GM23338 (cell line): ENCODE results near the gene SDHAF1. TPM values are rescaled to one million over a fixed set of nuclear protein-coding genes. Genes with fewer than 3 reads are reported as not detected.

ENCODE experiments used
- ATAC-seq: fragments of 200-7000 bp; cut with Tn5 transposase; 3 replicates; pipeline ENCODE4 v1.9.1; 2020
- DNase-seq: peaks from one replicate; pipeline ENCODE4 v3.0.0-alpha.2; 2015; ENCODE audit warnings: low spot score
- H2AFZ ChIP-seq: fragments of 200-600 bp; sonication (generic); 2 replicates; pipeline ENCODE4 v1.8.0; 2016; ENCODE audit warnings: antibody characterized with exemption, mild to moderate bottlenecking, moderate library complexity
- H3F3A ChIP-seq: fragments of 200-600 bp; sonication (generic); replicated peaks from 2 replicates; pipeline ENCODE4 v1.8.0; 2017; ENCODE audit warnings: antibody characterized with exemption, mixed run types, low read depth
- H3K27ac ChIP-seq: fragments of 200-600 bp; sonication (generic); 2 replicates; pipeline ENCODE4 v1.6.1; 2016; ENCODE audit warnings: low read depth
- H3K27me3 ChIP-seq: fragments of 200-600 bp; sonication (generic); 2 replicates; pipeline ENCODE4 v1.8.0; 2016; ENCODE audit warnings: mild to moderate bottlenecking, mixed run types, moderate library complexity; ENCODE audit not compliant: insufficient read depth
- H3K36me3 ChIP-seq: fragments of 200-600 bp; sonication (generic); 2 replicates; pipeline ENCODE4 v1.8.0; 2016; ENCODE audit warnings: mild to moderate bottlenecking; ENCODE audit not compliant: insufficient read depth
- H3K4me1 ChIP-seq: fragments of 200-600 bp; sonication (generic); 2 replicates; pipeline ENCODE4 v1.8.0; 2016; ENCODE audit warnings: mild to moderate bottlenecking, moderate library complexity; ENCODE audit not compliant: insufficient read depth
- H3K4me2 ChIP-seq: fragments of 200-600 bp; sonication (generic); 2 replicates; pipeline ENCODE4 v1.7.1; 2017; ENCODE audit warnings: mixed run types
- H3K4me3 ChIP-seq: fragments of 200-600 bp; sonication (generic); 2 replicates; pipeline ENCODE4 v1.6.1; 2016; ENCODE audit warnings: mixed run types
- H3K79me2 ChIP-seq: fragments of 200-600 bp; sonication (generic); replicated peaks from 2 replicates; pipeline ENCODE4 v1.8.0; 2017; ENCODE audit warnings: mild to moderate bottlenecking; ENCODE audit not compliant: insufficient read depth
- H3K9me2 ChIP-seq: fragments of 200-600 bp; sonication (generic); 2 replicates; pipeline ENCODE4 v1.8.0; 2017; ENCODE audit not compliant: insufficient read depth
- H4K20me1 ChIP-seq: fragments of 200-600 bp; sonication (generic); replicated peaks from 2 replicates; pipeline ENCODE4 v1.8.0; 2017; ENCODE audit warnings: mild to moderate bottlenecking; ENCODE audit not compliant: insufficient read depth
- H3K27ac Mint-ChIP-seq: 2 replicates; pipeline ENCODE4 v1.8.0; 2020; ENCODE audit warnings: inconsistent platforms, mild to moderate bottlenecking, moderate library complexity, mixed read lengths
- H3K27me3 Mint-ChIP-seq: 3 replicates; pipeline ENCODE4 v1.8.0; 2022; ENCODE audit warnings: low read depth, mild to moderate bottlenecking, moderate library complexity, mixed read lengths, inconsistent platforms; ENCODE audit not compliant: insufficient read depth, poor library complexity
- H3K36me3 Mint-ChIP-seq: 3 replicates; pipeline ENCODE4 v1.8.0; 2021; ENCODE audit warnings: low read depth, mild to moderate bottlenecking, inconsistent platforms, moderate library complexity, mixed read lengths
- H3K4me1 Mint-ChIP-seq: 3 replicates; pipeline ENCODE4 v1.8.0; 2020; ENCODE audit warnings: mild to moderate bottlenecking, inconsistent platforms, mixed read lengths
- H3K4me3 Mint-ChIP-seq: 3 replicates; pipeline ENCODE4 v1.8.0; 2021; ENCODE audit warnings: moderate library complexity, mild to moderate bottlenecking, inconsistent platforms, mixed read lengths
- H3K9me3 Mint-ChIP-seq: 3 replicates; pipeline ENCODE4 v1.8.0; 2020; ENCODE audit warnings: moderate library complexity, mild to moderate bottlenecking, inconsistent platforms, mixed read lengths
- CREB1 ChIP-seq: fragments of 250-450 bp; sonication (Bioruptor Pico); IDR thresholded peaks from 2 replicates; pipeline ENCODE4 v1.5.0; 2020; ENCODE audit warnings: low read depth, mild to moderate bottlenecking, moderate library complexity
- EZH2 ChIP-seq: fragments of 200-600 bp; sonication (generic); IDR thresholded peaks from one replicate; pipeline ENCODE4 v1.8.0; 2017; ENCODE audit warnings: antibody characterized with exemption, mild to moderate bottlenecking, low read depth; ENCODE audit not compliant: unreplicated experiment
- EZH2phosphoT487 ChIP-seq: fragments of 200-600 bp; sonication (generic); IDR thresholded peaks from one replicate; pipeline ENCODE4 v1.8.1; 2018; ENCODE audit warnings: antibody characterized with exemption; ENCODE audit not compliant: unreplicated experiment
- JUNB ChIP-seq: IDR thresholded peaks from one replicate; pipeline ENCODE4 v1.6.1; 2016; ENCODE audit warnings: antibody characterized with exemption; ENCODE audit not compliant: unreplicated experiment
- NANOG ChIP-seq: IDR thresholded peaks from 2 replicates; pipeline ENCODE4 v1.6.1; 2016; ENCODE audit warnings: antibody characterized with exemption, borderline replicate concordance
- POLR2AphosphoS5 ChIP-seq: IDR thresholded peaks from 2 replicates; pipeline ENCODE4 v1.6.1; 2016; ENCODE audit warnings: antibody characterized with exemption, low read depth
- STAT1 ChIP-seq: IDR thresholded peaks from one replicate; pipeline ENCODE4 v1.6.1; 2016; ENCODE audit warnings: antibody characterized with exemption; ENCODE audit not compliant: unreplicated experiment
- ZNF114 ChIP-seq: fragments of 250-450 bp; sonication (Bioruptor Pico); IDR thresholded peaks from 2 replicates; pipeline ENCODE4 v1.5.0; 2020; ENCODE audit warnings: mild to moderate bottlenecking, moderate library complexity
- ZNF331 ChIP-seq: fragments of 250-450 bp; sonication (Bioruptor Pico); IDR thresholded peaks from 2 replicates; pipeline ENCODE4 v1.5.0; 2020; ENCODE audit warnings: low read depth, mild to moderate bottlenecking, moderate library complexity
- polyA plus RNA-seq: library from polyadenylated mRNA; unstranded; fragments of >200 nt; fragmentation: Nextera tagmentation; extraction: Ambion mirVana; gene quantifications from 2 replicates; pipeline ENCODE4 v1.2.1, GENCODE V29; 2016
- total RNA-seq: library from RNA; depleted of rRNA; stranded (reverse); fragments of >200 nt; shearing (Covaris generic); gene quantifications from 2 replicates; pipeline ENCODE4 v1.2.3, GENCODE V29; 2014
- TF ChIP-seq, protein P1 (sequence below), 2 experiments: fragments of 200-600 bp in 1 of 2; sonication (generic) in 1 of 2; conservative IDR thresholded peaks; 2 replicates each; pipeline versions ENCODE4 v1.5.1 to v1.6.1; 2016 to 2017; ENCODE audit warnings: antibody characterized with exemption in 2 of 2, low read depth in 2 of 2, mild to moderate bottlenecking in 2 of 2, moderate library complexity in 1 of 2
- TF ChIP-seq, protein P2 (sequence below): fragments of 250-450 bp; sonication (Bioruptor Pico); IDR thresholded peaks from 2 replicates; pipeline ENCODE4 v1.5.0; 2020; ENCODE audit warnings: mild to moderate bottlenecking, moderate library complexity
- TF ChIP-seq, protein P3 (sequence below): IDR thresholded peaks from 2 replicates; pipeline ENCODE4 v1.6.1; 2016; ENCODE audit warnings: antibody characterized with exemption
- TF ChIP-seq, protein P4 (sequence below): IDR thresholded peaks from one replicate; pipeline ENCODE4 v1.6.1; 2018; ENCODE audit warnings: antibody characterized with exemption; ENCODE audit not compliant: unreplicated experiment

Gene SDHAF1
- total and polyA plus RNA-seq, 2 experiments from 2014 or later: 19.9 to 55.9 TPM

DNA sequence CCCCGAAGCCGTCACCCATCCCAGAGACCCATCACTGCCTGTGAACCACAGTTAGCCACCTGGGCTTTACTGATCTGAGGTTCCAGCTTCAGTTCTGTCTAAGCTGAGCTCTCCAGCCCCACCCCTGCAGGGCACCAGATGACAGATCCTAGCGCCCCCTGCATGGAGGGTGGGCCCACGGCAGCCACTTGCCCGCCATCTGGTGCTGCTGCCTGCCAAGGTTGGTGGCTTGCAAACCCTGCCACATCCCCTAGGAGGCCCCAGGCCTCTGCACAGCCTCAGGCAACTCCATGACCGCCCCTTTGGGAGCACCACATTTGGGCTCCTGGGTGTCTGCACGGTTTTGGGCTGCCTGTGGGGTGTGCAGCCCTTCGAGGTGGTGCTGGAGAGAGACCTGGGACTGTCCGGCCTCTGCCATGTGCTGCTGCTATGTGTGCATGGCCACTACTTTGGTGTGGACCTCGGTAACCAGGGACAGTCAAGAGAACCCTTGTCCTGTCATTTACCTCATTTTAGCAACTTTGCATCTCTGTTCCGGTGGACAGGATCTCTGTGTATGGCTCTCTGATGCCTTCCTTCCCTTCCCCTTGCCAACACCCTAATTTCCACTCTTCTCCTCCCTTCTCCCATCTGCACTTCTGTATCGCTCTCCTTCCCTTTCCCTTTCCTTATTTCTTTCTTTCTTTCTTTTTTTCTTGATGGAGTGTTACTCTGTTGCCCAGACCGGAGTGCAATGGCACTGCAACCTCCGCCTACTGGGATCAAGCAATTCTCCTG is 17.4 kb upstream of the SDHAF1 start:
- Histone ChIP-seq H3F3A (no peaks in the 10 kb centered on the region), H3K27me3 (no peaks in the 10 kb centered on the region), H3K27ac (no peak overlapping the region), H3K4me3 (no peak overlapping the region), H3K4me2 (no peak overlapping the region), H4K20me1 (no peaks in the 10 kb centered on the region), H3K4me1 (peaks cover 5% of the 10 kb centered on the region; the same call in 1 of the 2 replicates), H3K79me2 (no peaks in the 10 kb centered on the region), H3K36me3 (no peaks in the 10 kb centered on the region), H2AFZ (peak overlapping the region; percentile 76; the same call in 1 of the 2 replicates), H3K9me2 (no peaks in the 10 kb centered on the region)
- H3K27ac Mint-ChIP-seq: no peak overlapping the region
- peak; percentile 95 for DNase-seq
- no peak overlapping the region for H3K4me3 Mint-ChIP-seq
- H3K4me1 Mint-ChIP-seq: peaks cover 14% of the 10 kb centered on the region
- no peaks in the 10 kb centered on the region; the same call in 2 of the 3 replicates for H3K9me3 Mint-ChIP-seq
- no peak for TF ChIP-seq CREB1 (CRISPR knock-in tag)
- TF ChIP-seq EZH2: no peak
- no peak for TF ChIP-seq STAT1
- no peak for TF ChIP-seq JUNB
- no peak for TF ChIP-seq EZH2phosphoT487
- TF ChIP-seq, protein P1, sequence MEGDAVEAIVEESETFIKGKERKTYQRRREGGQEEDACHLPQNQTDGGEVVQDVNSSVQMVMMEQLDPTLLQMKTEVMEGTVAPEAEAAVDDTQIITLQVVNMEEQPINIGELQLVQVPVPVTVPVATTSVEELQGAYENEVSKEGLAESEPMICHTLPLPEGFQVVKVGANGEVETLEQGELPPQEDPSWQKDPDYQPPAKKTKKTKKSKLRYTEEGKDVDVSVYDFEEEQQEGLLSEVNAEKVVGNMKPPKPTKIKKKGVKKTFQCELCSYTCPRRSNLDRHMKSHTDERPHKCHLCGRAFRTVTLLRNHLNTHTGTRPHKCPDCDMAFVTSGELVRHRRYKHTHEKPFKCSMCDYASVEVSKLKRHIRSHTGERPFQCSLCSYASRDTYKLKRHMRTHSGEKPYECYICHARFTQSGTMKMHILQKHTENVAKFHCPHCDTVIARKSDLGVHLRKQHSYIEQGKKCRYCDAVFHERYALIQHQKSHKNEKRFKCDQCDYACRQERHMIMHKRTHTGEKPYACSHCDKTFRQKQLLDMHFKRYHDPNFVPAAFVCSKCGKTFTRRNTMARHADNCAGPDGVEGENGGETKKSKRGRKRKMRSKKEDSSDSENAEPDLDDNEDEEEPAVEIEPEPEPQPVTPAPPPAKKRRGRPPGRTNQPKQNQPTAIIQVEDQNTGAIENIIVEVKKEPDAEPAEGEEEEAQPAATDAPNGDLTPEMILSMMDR (conservative IDR thresholded peaks at IDR 0.05; ENCODE audit: low read depth in 2 of 2): peak; percentile 73 to 88
- no peak for TF ChIP-seq ZNF114 (CRISPR knock-in tag)
- TF ChIP-seq, protein P2, sequence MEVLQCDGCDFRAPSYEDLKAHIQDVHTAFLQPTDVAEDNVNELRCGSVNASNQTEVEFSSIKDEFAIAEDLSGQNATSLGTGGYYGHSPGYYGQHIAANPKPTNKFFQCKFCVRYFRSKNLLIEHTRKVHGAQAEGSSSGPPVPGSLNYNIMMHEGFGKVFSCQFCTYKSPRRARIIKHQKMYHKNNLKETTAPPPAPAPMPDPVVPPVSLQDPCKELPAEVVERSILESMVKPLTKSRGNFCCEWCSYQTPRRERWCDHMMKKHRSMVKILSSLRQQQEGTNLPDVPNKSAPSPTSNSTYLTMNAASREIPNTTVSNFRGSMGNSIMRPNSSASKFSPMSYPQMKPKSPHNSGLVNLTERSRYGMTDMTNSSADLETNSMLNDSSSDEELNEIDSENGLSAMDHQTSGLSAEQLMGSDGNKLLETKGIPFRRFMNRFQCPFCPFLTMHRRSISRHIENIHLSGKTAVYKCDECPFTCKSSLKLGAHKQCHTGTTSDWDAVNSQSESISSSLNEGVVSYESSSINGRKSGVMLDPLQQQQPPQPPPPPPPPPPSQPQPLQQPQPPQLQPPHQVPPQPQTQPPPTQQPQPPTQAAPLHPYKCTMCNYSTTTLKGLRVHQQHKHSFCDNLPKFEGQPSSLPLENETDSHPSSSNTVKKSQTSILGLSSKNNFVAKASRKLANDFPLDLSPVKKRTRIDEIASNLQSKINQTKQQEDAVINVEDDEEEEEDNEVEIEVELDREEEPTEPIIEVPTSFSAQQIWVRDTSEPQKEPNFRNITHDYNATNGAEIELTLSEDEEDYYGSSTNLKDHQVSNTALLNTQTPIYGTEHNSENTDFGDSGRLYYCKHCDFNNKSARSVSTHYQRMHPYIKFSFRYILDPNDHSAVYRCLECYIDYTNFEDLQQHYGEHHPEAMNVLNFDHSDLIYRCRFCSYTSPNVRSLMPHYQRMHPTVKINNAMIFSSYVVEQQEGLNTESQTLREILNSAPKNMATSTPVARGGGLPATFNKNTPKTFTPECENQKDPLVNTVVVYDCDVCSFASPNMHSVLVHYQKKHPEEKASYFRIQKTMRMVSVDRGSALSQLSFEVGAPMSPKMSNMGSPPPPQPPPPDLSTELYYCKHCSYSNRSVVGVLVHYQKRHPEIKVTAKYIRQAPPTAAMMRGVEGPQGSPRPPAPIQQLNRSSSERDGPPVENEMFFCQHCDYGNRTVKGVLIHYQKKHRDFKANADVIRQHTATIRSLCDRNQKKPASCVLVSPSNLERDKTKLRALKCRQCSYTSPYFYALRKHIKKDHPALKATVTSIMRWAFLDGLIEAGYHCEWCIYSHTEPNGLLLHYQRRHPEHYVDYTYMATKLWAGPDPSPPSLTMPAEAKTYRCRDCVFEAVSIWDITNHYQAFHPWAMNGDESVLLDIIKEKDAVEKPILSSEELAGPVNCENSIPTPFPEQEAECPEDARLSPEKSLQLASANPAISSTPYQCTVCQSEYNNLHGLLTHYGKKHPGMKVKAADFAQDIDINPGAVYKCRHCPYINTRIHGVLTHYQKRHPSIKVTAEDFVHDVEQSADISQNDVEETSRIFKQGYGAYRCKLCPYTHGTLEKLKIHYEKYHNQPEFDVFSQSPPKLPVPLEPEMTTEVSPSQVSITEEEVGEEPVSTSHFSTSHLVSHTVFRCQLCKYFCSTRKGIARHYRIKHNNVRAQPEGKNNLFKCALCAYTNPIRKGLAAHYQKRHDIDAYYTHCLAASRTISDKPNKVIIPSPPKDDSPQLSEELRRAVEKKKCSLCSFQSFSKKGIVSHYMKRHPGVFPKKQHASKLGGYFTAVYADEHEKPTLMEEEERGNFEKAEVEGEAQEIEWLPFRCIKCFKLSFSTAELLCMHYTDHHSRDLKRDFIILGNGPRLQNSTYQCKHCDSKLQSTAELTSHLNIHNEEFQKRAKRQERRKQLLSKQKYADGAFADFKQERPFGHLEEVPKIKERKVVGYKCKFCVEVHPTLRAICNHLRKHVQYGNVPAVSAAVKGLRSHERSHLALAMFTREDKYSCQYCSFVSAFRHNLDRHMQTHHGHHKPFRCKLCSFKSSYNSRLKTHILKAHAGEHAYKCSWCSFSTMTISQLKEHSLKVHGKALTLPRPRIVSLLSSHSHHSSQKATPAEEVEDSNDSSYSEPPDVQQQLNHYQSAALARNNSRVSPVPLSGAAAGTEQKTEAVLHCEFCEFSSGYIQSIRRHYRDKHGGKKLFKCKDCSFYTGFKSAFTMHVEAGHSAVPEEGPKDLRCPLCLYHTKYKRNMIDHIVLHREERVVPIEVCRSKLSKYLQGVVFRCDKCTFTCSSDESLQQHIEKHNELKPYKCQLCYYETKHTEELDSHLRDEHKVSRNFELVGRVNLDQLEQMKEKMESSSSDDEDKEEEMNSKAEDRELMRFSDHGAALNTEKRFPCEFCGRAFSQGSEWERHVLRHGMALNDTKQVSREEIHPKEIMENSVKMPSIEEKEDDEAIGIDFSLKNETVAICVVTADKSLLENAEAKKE (CRISPR knock-in tag): no peak
- TF ChIP-seq NANOG: no peak
- TF ChIP-seq, protein P3, sequence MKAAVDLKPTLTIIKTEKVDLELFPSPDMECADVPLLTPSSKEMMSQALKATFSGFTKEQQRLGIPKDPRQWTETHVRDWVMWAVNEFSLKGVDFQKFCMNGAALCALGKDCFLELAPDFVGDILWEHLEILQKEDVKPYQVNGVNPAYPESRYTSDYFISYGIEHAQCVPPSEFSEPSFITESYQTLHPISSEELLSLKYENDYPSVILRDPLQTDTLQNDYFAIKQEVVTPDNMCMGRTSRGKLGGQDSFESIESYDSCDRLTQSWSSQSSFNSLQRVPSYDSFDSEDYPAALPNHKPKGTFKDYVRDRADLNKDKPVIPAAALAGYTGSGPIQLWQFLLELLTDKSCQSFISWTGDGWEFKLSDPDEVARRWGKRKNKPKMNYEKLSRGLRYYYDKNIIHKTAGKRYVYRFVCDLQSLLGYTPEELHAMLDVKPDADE: no peak
- TF ChIP-seq POLR2AphosphoS5: no peak
- TF ChIP-seq ZNF331 (CRISPR knock-in tag): no peak
- TF ChIP-seq, protein P4, sequence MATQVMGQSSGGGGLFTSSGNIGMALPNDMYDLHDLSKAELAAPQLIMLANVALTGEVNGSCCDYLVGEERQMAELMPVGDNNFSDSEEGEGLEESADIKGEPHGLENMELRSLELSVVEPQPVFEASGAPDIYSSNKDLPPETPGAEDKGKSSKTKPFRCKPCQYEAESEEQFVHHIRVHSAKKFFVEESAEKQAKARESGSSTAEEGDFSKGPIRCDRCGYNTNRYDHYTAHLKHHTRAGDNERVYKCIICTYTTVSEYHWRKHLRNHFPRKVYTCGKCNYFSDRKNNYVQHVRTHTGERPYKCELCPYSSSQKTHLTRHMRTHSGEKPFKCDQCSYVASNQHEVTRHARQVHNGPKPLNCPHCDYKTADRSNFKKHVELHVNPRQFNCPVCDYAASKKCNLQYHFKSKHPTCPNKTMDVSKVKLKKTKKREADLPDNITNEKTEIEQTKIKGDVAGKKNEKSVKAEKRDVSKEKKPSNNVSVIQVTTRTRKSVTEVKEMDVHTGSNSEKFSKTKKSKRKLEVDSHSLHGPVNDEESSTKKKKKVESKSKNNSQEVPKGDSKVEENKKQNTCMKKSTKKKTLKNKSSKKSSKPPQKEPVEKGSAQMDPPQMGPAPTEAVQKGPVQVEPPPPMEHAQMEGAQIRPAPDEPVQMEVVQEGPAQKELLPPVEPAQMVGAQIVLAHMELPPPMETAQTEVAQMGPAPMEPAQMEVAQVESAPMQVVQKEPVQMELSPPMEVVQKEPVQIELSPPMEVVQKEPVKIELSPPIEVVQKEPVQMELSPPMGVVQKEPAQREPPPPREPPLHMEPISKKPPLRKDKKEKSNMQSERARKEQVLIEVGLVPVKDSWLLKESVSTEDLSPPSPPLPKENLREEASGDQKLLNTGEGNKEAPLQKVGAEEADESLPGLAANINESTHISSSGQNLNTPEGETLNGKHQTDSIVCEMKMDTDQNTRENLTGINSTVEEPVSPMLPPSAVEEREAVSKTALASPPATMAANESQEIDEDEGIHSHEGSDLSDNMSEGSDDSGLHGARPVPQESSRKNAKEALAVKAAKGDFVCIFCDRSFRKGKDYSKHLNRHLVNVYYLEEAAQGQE: peak; percentile 52
- peak; percentile 97 for ATAC-seq
- H3K27me3 Mint-ChIP-seq: peaks cover 16% of the 10 kb centered on the region
- no peaks in the 10 kb centered on the region for H3K36me3 Mint-ChIP-seq
